HG02840 (cell line): ENCODE data around the gene NCAPH2.

Experiments used
- ATAC-seq: cut with Tn5 transposase; IDR thresholded peaks from one replicate; pipeline ENCODE4 v1.9.1; 2021; ENCODE audit warnings: mild to moderate bottlenecking, moderate library complexity, moderate number of reproducible peaks; ENCODE audit not compliant: unreplicated experiment, low FRiP score

NCAPH2 gene

GRCh38 chr22:50545522-50546325 is 37.7 kb downstream of the NCAPH2 start, which contains the start of gene KLHDC7B:
Gene KLHDC7B, plus strand, starts transcription at chr22:50545899. Its CDS starts 345 bp downstream, at chr22:50546244.
- ATAC-seq: no peak

- ATAC-seq: no peak
These were observed 38.6 kb downstream of the NCAPH2 start for GRCh38 chr22:50546326-50547262.

- ATAC-seq: no peak
These were observed 39.4 kb downstream of the NCAPH2 start for GRCh38 chr22:50547263-50547985.

GRCh38 chr22:50548040-50548920 is 40.3 kb downstream of the NCAPH2 start:
- ATAC-seq: no peak

- ATAC-seq: no peak
These were observed 41.1 kb downstream of the NCAPH2 start for GRCh38 chr22:50548921-50549790.

GRCh38 chr22:50550395-50550794 is 42.4 kb downstream of the NCAPH2 start:
- ATAC-seq: no peak

GRCh38 chr22:50551160-50551752 is 43.2 kb downstream of the NCAPH2 start:
- ATAC-seq: no peak

GRCh38 chr22:50553310-50553709 is 45.3 kb downstream of the NCAPH2 start:
- no peak for ATAC-seq

GRCh38 chr22:50556703-50557102 is 48.7 kb downstream of the NCAPH2 start:
- ATAC-seq: no peak

- no peak for ATAC-seq
These were observed 52.0 kb downstream of the NCAPH2 start for GRCh38 chr22:50560034-50560433.

GRCh38 chr22:50561401-50562358 is 53.7 kb downstream of the NCAPH2 start:
- ATAC-seq: no peak

GRCh38 chr22:50562523-50563412 is 54.7 kb downstream of the NCAPH2 start, which contains the start of gene SYCE3:
Gene SYCE3, minus strand, starts transcription at chr22:50562919. Its CDS starts 6,514 bp downstream, at chr22:50556405.
- peak; percentile 96 for ATAC-seq

- ATAC-seq: no peak
These were observed 55.6 kb downstream of the NCAPH2 start for GRCh38 chr22:50563413-50564160.

GRCh38 chr22:50564289-50564688 is 56.3 kb downstream of the NCAPH2 start:
- no peak for ATAC-seq

- no peak for ATAC-seq
These were observed 59.8 kb downstream of the NCAPH2 start for GRCh38 chr22:50567721-50568252.
